Karpas-422 (cell line): ENCODE data around the gene KIF15. TPM values are rescaled to one million over a fixed set of nuclear protein-coding genes. Genes with fewer than 3 reads are reported as not detected.
A peak's percentile ranks its signal among the peaks of the same experiment; 100 is the strongest.

ENCODE experiments used
- DNase-seq: peaks from one replicate; pipeline ENCODE4 v3.0.0-alpha.2; 2015
- H2AFZ ChIP-seq: fragments of 200-600 bp; sonication (generic); 2 replicates; pipeline ENCODE4 v1.6.1; 2014; ENCODE audit warnings: antibody characterized with exemption, low read length, mixed read lengths
- H3K27ac ChIP-seq: fragments of 200-600 bp; sonication (generic); 2 replicates; pipeline ENCODE4 v1.5.1; 2014; ENCODE audit warnings: mild to moderate bottlenecking, low read length, moderate library complexity
- H3K27me3 ChIP-seq: fragments of 200-600 bp; sonication (generic); 2 replicates; pipeline ENCODE4 v1.6.1; 2014; ENCODE audit warnings: low read length, mixed read lengths
- H3K36me3 ChIP-seq: fragments of 200-600 bp; sonication (generic); 2 replicates; pipeline ENCODE4 v1.6.1; 2014; ENCODE audit warnings: low read length, mixed read lengths; ENCODE audit not compliant: insufficient read depth
- H3K4me1 ChIP-seq: fragments of 200-600 bp; sonication (generic); 2 replicates; pipeline ENCODE4 v1.6.1; 2014; ENCODE audit warnings: mild to moderate bottlenecking, low read length, mixed read lengths
- H3K4me2 ChIP-seq: fragments of 200-600 bp; sonication (generic); 2 replicates; pipeline ENCODE4 v1.6.1; 2014; ENCODE audit warnings: low read length, low read depth, mild to moderate bottlenecking; ENCODE audit not compliant: poor library complexity, severe bottlenecking
- H3K4me3 ChIP-seq: fragments of 200-600 bp; sonication (generic); 2 replicates; pipeline ENCODE4 v1.5.1; 2014; ENCODE audit warnings: mild to moderate bottlenecking, antibody characterized with exemption, low read length, mixed read lengths
- H3K79me2 ChIP-seq: fragments of 200-600 bp; sonication (generic); 2 replicates; pipeline ENCODE4 v1.6.1; 2014; ENCODE audit warnings: mild to moderate bottlenecking, low read length, mixed read lengths
- H3K9ac ChIP-seq: fragments of 200-600 bp; sonication (generic); 2 replicates; pipeline ENCODE4 v1.6.0; 2014; ENCODE audit warnings: low read length
- H3K9me2 ChIP-seq: fragments of 200-600 bp; sonication (generic), shearing (Covaris generic); replicated peaks from 2 replicates; pipeline ENCODE4 v1.6.0; 2014; ENCODE audit warnings: mild to moderate bottlenecking, low read length, moderate library complexity; ENCODE audit not compliant: insufficient read depth
- H3K9me3 ChIP-seq: fragments of 300-700, 200-600 bp; sonication (generic); 2 replicates; pipeline ENCODE4 v1.6.1; 2014; ENCODE audit warnings: low read length, mixed read lengths
- H4K20me1 ChIP-seq: fragments of 200-600 bp; sonication (generic); 2 replicates; pipeline ENCODE4 v1.6.1; 2014; ENCODE audit warnings: mild to moderate bottlenecking, antibody characterized with exemption, low read length, low read depth; ENCODE audit not compliant: insufficient read depth
- total RNA-seq: library from RNA; depleted of rRNA; stranded (reverse); fragments of >200 nt; shearing (Covaris generic); gene quantifications from 2 replicates; pipeline ENCODE4 v1.2.3, GENCODE V29; 2014; ENCODE audit warnings: low replicate concordance; rRNA removed

Gene KIF15
- total RNA-seq: 15.2 and 27.1 TPM in 2 replicates

- Histone ChIP-seq H3K4me3 (peak within 1 kb of the TSS; percentile 93), H3K9me2 (no peaks in the 10 kb centered on the region), H3K4me2 (peak within 1 kb of the TSS; percentile 83), H3K79me2 (peaks cover 96% of the 10 kb centered on the region), H3K4me1 (peaks cover 12% of the 10 kb centered on the region), H3K9ac (peak within 1 kb of the TSS; percentile 81), H3K27me3 (no peaks in the 10 kb centered on the region), H3K36me3 (peaks cover 65% of the 10 kb centered on the region), H3K9me3 (peaks cover 46% of the 10 kb centered on the region), H2AFZ (peak within 1 kb of the TSS; percentile 55; the same call in 1 of the 2 replicates), H4K20me1 (no peaks in the 10 kb centered on the region), H3K27ac (peak within 1 kb of the TSS; percentile 42)
- DNase-seq: peak; percentile 99
Measured at GRCh38 chr3:44761424-44762169, at the start of gene KIF15, which contains the start of gene KIAA1143. Gene KIF15, plus strand, starts transcription at chr3:44761794. Its CDS starts 72 bp downstream, at chr3:44761866. Gene KIAA1143, minus strand, starts transcription at chr3:44761619. Its CDS starts 17 bp downstream, at chr3:44761602.

DNA sequence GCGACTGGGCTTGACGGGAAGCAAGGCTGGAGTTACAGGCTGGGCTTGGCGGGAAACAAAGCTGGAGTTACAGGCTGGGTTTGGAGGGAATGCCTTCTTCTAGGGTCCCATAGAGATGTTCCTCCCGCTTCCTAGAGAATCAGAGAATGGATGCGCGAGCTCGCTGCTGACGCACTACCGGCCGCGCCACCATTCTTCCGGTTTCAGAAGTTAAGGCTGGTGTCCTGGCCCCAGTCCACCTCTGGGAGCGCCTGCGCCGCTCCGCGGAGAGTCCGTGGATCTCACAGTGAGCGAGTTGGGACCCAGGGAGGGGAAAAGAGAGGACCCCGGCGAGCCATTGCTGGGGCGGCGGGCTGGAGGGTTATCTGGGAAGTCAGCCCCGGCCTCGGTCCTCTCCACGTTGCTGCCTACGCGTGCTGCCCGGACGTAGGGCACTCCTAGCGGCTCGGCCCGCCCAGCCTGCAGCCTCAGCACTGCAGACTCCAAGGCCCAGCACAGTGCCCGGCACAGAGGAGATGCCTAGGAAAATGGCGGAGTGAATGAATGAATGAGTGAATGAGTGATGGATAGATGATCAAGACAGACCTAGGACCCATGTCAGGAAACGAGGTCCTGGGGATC lies 49.0 kb upstream of the KIF15 start, which contains the start of gene ZNF502:
TSS of gene ZNF502 (plus strand) at position 206 of the 621 bp plus-strand sequence. CDS start 7,602 bp downstream, outside the sequence.
- no peak within 1 kb of the TSS for H3K27ac ChIP-seq
- no peak within 1 kb of the TSS for H3K4me3 ChIP-seq
- H3K9ac ChIP-seq: no peak within 1 kb of the TSS
- H3K9me2 ChIP-seq: no peaks in the 10 kb centered on the region
- no peak within 1 kb of the TSS for H3K4me2 ChIP-seq
- H4K20me1 ChIP-seq: no peaks in the 10 kb centered on the region
- no peak for DNase-seq
- no peaks in the 10 kb centered on the region for H3K4me1 ChIP-seq
- H3K79me2 ChIP-seq: no peaks in the 10 kb centered on the region
- no peaks in the 10 kb centered on the region for H3K27me3 ChIP-seq
- no peak within 1 kb of the TSS for H2AFZ ChIP-seq
- H3K36me3 ChIP-seq: no peaks in the 10 kb centered on the region
- H3K9me3 ChIP-seq: peaks cover 16% of the 10 kb centered on the region; the same call in 1 of the 2 replicates

DNA sequence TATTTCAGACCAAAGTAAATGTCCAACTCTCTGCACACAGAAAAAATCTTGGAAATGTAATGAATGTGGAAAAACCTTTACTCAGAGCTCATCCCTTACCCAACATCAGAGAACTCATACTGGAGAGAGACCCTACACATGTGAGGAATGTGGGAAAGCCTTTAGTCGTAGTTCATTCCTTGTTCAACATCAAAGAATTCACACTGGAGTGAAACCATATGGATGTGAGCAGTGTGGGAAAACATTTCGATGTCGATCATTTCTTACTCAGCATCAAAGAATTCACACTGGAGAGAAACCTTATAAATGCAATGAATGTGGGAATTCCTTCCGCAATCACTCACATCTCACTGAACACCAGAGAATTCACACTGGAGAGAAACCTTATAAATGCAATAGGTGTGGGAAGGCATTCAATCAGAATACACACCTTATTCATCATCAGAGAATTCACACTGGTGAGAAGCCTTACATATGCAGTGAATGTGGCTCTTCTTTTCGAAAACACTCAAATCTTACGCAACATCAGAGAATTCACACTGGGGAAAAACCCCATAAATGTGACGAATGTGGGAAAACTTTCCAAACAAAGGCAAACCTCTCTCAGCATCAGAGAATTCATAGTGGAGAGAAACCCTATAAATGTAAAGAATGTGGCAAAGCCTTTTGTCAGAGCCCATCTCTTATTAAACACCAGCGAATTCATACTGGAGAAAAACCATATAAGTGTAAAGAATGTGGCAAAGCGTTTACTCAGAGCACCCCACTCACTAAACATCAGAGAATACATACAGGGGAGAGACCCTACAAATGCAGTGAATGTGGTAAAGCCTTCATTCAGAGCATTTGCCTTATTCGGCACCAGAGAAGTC lies 40.1 kb upstream of the KIF15 start:
- Histone ChIP-seq H3K27ac (no peak overlapping the region), H3K27me3 (peaks cover 2% of the 10 kb centered on the region; the same call in 1 of the 2 replicates), H3K9me3 (peaks cover 69% of the 10 kb centered on the region), H4K20me1 (no peaks in the 10 kb centered on the region), H3K9ac (no peak overlapping the region), H3K4me3 (no peak overlapping the region), H3K4me2 (no peak overlapping the region), H3K79me2 (no peaks in the 10 kb centered on the region), H3K4me1 (no peaks in the 10 kb centered on the region), H2AFZ (no peak overlapping the region), H3K36me3 (peaks cover 3% of the 10 kb centered on the region), H3K9me2 (no peaks in the 10 kb centered on the region)
- DNase-seq: no peak

DNA sequence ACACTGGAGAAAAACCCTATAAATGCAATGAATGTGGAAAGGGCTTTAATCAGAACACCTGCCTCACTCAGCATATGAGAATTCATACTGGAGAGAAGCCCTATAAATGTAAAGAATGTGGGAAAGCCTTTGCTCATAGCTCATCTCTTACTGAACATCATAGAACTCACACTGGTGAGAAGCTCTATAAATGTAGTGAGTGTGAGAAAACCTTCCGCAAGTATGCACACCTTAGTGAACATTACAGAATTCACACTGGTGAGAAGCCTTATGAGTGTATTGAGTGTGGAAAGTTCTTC lies 39.5 kb upstream of the KIF15 start:
- no peak overlapping the region for H3K4me2 ChIP-seq
- no peaks in the 10 kb centered on the region for H3K9me2 ChIP-seq
- peaks cover 63% of the 10 kb centered on the region for H3K9me3 ChIP-seq
- no peaks in the 10 kb centered on the region for H3K4me1 ChIP-seq
- H3K79me2 ChIP-seq: no peaks in the 10 kb centered on the region
- H3K27ac ChIP-seq: no peak overlapping the region
- H3K4me3 ChIP-seq: no peak overlapping the region
- peaks cover 2% of the 10 kb centered on the region; the same call in 1 of the 2 replicates for H3K27me3 ChIP-seq
- peaks cover 3% of the 10 kb centered on the region for H3K36me3 ChIP-seq
- DNase-seq: no peak
- H2AFZ ChIP-seq: no peak overlapping the region
- H3K9ac ChIP-seq: no peak overlapping the region
- no peaks in the 10 kb centered on the region for H4K20me1 ChIP-seq

GRCh38 chr3:44729384-44729910 lies 32.1 kb upstream of the KIF15 start, which contains the start of gene ZNF501:
Gene ZNF501, plus strand, starts transcription at chr3:44729635. Its CDS starts 4,787 bp downstream, at chr3:44734422.
- Histone ChIP-seq H3K27ac (no peak within 1 kb of the TSS), H3K4me1 (no peaks in the 10 kb centered on the region), H3K9me3 (peaks cover 54% of the 10 kb centered on the region), H4K20me1 (no peaks in the 10 kb centered on the region), H3K36me3 (peaks cover 8% of the 10 kb centered on the region), H3K9ac (peak within 1 kb of the TSS; percentile 56), H3K79me2 (no peaks in the 10 kb centered on the region), H3K27me3 (no peaks in the 10 kb centered on the region), H3K4me2 (peak within 1 kb of the TSS; percentile 45), H3K4me3 (peak within 1 kb of the TSS; percentile 67), H3K9me2 (no peaks in the 10 kb centered on the region), H2AFZ (peak within 1 kb of the TSS; percentile 60; the same call in 1 of the 2 replicates)
- peak; percentile 82 for DNase-seq

- Histone ChIP-seq H3K9ac (no peak overlapping the region), H3K4me3 (no peak overlapping the region), H3K4me2 (no peak overlapping the region), H3K79me2 (no peaks in the 10 kb centered on the region), H3K9me2 (no peaks in the 10 kb centered on the region), H4K20me1 (no peaks in the 10 kb centered on the region), H3K9me3 (peaks cover 60% of the 10 kb centered on the region), H3K4me1 (no peaks in the 10 kb centered on the region), H3K27me3 (no peaks in the 10 kb centered on the region), H3K36me3 (peaks cover 11% of the 10 kb centered on the region), H3K27ac (no peak overlapping the region), H2AFZ (no peak overlapping the region)
- no peak for DNase-seq
Measured at GRCh38 chr3:44734646-44735168, 26.9 kb upstream of the KIF15 start.

DNA sequence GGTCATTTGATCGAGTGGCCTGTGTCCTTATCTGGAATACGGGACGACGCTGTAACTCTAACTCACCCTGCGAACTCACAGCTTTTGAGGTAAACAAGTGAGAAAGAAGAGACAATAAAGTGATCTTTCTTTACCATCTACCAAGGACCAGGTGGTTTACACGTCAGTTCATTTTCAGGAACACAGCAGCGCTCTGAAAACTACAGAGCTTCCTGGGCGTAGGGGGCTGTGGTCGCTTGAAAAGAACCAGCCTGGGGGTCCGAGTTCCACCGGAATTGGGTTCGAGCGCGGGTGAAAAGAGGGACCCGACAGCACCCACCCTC lies 532 bp upstream of the KIF15 start:
- DNase-seq: peak; percentile 45
- Histone ChIP-seq H3K4me3 (peak overlapping the region; percentile 93), H3K9me2 (no peaks in the 10 kb centered on the region), H3K27me3 (no peaks in the 10 kb centered on the region), H3K79me2 (peaks cover 96% of the 10 kb centered on the region), H2AFZ (peak overlapping the region; percentile 50; the same call in 1 of the 2 replicates), H3K27ac (no peak overlapping the region), H3K4me1 (peaks cover 12% of the 10 kb centered on the region), H3K9ac (peak overlapping the region; percentile 77), H3K4me2 (peak overlapping the region; percentile 83), H4K20me1 (no peaks in the 10 kb centered on the region), H3K36me3 (peaks cover 65% of the 10 kb centered on the region), H3K9me3 (peaks cover 46% of the 10 kb centered on the region)
